Activated CD4-positive, alpha-beta T cell treated with anti-CD3 and anti-CD28 coated beads for 1 hour (primary cell): Measurements from ENCODE around the gene RRP7A.
A peak's percentile ranks its signal among the peaks of the same experiment; 100 is the strongest.
"Not testable (repeated sequence)": the region's sequence is repeated elsewhere in the genome, so short reads cannot be mapped to it uniquely, and the experiment has no call there.

ENCODE experiments used
- DNase-seq: peaks from one replicate; pipeline ENCODE4 v3.0.0-alpha.2; 2020

The RRP7A gene

DNA sequence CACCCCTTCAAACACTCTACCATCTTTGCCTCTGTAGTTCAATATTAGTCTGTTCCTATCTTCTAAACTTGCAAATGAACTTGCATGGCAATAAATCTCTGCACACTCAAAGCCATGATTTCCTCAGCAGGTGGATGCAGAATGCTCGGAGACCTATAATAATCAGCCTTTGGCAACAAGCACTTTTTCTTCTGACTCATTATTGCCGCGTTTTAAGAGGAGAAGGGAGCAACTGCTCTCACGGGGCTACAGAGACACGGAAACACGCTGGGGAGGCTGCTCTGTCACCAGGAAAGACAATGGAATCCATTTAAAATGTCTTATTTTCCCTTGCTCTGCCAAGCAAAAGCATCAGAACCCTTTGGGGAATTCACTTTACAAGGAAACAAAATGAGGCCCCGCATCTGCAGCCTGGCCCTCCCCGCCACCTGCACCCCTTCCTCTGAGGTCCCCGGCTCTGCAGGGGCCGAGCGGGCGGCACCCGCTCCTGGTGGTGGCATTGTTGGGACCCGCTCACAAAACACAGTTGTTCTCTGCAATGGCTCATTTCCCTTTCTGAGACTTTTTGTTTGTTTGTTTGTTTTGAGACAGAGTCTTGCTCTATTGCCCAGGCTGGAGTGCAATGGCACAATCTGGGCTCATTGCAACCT lies 15.6 kb upstream of the RRP7A start:
- DNase-seq: not testable (repeated sequence)

DNA sequence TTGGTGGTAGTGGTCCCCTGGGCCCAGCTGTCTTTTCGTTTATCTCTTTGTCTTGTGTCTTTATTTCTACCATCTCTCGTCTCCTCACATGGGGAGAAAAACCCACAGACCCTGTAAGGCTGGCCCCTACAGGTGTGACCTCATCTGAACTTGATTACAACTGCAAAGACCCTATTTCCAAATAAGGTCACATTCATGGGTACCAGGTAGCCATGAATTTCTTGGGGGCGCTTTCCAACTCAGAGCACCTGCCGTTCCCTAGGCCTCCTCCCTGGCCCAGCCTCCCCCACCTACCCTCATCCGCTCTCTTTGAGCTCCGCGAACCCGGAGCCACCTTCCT lies 14.0 kb upstream of the RRP7A start:
- DNase-seq: no peak

DNA sequence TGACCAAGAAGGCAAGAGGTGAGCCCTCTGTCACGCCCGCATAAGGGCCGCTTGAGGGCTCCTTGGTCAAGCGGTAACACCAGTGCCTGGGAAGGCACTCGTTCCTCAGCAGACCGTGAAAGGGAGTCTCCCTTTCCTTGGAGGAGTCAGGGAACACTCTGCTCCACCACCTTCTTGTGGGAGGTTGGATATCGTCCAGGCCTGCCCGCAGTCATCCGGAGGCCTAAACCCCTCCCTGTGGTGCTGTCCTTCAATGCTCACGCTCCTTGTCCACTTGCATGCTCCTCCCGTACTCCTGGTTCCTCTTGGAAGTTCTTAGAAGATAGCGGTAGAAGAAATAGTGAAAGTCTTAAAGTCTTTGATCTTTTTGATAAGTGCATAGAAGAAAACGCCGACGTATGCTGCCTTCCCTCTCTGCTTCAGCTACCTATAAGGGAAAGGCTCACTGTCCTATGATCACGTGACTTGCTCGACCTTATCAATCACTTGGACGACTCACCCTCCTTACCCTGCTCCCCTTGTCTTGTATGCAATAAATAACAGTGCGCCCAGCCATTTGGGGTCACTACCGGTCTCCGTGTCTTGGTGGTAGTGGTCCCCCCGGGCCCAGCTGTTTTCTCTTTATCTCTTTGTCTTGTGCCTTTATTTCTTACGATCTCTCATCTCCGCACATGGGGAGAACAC lies 11.9 kb upstream of the RRP7A start:
- DNase-seq: not testable (repeated sequence)

DNA sequence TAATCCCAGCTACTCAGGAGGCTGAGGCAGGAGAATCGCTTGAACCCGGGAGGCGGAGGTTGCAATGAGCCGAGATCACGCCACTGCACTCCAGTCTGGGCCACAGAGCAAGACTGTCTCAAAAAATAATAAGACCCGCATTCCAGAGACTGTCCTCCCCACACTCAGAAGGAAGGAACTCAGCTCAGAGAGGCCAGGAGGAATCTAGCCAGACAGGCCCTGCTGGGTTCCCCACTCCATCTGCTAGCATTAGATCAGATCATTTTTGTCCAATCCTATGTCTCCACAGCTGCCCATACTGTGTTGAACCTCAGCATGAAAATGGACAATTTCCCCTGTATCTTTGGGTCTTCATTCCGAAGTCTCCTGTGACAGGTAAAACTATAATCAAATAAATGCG lies 9.8 kb upstream of the RRP7A start:
- DNase-seq: not testable (repeated sequence)

DNA sequence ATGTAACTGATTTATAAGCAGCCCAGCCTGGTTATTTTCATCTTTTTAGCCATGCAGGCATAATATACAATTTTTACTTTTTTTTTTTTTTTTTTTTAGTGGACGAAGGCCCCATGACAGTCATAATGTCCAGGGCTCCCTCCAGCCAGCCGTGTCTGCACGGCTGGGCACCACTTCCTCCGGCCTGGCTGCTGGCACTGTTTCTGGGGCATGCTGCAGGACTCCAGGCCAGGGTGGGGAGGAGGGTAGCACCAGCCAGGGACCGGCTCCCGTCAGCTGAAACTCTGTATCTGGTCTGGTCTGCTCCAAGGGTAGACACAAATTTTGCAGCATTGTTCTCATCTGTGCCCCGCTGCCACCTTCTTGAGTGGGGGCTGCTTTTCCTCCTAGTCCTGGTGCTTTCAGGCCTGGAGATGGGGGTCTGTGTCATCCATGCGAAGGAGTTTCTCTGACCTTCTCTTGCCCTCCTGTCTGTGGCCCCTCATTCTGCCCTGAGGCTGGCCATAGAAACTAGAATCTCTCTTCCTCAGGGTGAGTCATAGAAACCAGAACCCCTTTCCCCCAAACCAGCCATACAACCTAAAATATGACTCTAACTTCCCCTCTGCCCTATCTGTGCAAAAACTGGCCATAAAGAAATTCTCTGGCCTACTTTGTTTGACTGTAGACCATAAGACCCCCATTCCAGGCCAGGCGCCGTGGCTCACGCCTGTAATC lies 9.2 kb upstream of the RRP7A start:
- no peak for DNase-seq

DNA sequence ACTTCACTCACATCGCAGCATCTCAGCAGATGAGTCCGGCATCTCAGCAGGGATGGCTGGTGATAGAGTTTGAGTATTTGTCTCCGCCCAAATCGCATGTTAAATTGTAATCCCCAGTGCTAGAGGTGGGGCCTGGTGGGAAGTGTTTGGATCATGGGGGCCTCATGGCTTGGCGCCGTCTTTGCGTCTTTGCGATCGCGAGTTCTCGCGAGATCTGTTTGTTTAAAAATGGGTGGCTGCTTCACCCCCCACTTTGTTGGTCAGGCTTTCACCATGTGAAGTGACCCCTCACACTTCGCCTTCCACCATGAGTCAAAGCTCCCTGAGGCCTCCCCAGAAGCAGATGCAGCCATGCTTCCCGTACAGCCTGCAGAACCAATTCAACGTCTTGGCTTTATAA lies 3.0 kb upstream of the RRP7A start:
- no peak for DNase-seq

DNA sequence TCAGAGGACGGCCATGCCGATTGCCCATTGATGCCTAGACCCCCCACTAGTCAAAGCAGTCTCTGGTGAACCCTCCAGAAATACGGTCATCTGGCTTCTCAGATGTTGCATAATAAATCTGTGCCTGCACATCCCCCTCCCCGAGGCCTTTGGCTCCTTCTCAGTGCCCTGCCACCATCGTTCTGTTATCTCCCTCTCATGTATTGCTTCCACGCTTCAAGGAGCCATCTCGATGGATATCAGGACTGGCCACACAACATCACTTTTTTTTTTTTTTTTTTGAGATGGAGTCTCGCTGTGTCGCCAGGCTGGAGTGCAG lies 1.6 kb upstream of the RRP7A start:
- no peak for DNase-seq

DNA sequence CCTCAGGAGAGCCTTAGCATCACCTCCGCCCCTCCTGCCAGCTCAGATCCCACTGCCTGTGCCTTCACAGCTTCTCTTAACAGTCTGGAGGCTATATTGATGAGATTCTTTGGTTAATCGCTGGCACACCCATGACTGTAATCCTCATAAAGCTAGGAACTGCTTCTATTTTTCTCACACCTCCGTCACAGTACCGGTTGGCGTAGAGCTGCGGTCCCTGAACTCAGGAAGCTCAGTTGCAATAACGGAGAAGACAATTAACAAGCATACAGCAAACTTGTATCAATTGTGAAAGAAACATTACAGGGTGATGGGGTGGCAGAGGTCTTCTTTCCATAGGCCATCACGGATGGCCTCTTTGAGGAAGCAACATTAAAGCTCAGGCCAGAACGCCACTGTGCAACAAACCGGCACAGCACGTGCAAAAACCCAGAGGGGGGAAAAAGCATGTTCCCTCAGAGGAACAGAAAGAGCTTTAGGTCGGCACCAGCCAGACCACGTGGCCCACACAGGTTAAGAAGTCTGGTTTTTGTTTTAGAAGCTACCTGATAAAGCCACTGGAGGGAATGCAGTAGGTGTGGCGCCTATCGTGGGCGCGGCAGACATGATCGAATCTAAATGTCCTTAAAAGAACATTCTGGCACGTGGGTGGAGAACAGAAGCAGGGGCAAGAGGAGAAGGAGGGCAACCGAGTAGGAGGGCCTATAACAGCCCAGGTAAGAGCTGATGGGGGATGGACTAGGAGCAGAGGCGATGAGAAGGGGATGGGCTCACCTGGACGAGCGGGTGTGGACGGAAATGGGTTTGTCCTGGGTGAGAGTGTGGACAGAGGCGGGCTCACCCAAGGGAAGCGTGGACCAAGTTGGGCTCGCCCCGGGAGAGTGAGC lies 715 bp downstream of the RRP7A start:
- not testable (repeated sequence) for DNase-seq

DNA sequence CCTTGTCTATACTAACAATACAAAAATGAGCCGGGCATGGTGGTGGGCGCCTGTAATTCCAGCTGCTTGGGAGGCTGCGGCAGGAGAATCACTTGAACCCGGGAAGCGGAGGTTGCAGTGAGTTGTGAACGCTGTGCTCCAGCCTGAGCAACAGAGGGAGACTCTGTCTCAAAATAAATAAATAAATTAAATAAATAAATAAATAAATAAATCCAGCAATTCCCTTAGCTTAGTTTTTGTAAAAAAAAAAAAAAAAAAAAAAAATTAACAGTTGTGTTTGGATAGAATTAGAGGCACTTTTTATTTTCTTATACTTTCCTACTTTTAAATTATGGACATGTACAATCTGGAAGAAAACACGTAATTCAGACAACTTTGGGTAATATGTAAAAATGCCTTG lies 2.5 kb downstream of the RRP7A start:
- not testable (repeated sequence) for DNase-seq

DNA sequence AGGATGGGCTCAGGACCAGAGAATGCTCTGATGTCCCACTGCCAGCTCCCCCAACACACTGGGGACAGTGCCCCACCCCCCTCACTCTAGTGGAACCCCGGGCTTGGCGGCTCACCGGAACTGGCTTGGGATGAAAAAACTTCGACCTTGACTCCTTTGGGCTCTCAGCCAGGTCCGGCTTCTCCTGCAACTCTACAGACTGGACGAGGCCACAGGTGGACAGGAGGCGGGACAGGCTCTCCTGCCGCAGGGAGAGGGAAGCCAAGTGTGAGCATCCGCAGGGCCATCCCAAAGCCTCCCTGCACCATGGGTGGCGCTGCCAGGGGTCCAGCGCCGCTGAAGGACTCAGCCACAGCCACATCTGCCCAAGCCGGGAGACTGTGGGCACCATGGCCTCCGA lies 3.7 kb downstream of the RRP7A start:
- DNase-seq: no peak

DNA sequence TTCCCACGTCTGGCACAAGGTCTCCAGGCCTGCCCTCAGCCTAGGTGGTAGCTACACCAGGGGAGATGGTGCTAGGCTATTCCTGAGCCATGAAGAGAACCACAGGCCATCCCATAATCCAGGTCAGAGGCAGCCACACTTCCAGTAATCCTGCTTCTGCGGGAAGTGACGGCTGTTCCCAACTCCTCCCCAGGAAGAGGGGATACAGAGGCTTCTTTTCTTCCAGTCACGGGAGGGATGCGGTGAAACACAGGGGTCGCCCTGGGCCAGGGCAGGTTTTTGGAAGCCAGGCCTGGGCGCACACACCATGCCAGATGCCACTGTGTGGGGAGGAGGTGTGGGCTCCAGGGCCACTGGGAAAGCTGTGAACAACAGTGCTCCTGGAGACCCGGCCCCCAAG lies 4.3 kb downstream of the RRP7A start:
- not testable (repeated sequence) for DNase-seq

DNA sequence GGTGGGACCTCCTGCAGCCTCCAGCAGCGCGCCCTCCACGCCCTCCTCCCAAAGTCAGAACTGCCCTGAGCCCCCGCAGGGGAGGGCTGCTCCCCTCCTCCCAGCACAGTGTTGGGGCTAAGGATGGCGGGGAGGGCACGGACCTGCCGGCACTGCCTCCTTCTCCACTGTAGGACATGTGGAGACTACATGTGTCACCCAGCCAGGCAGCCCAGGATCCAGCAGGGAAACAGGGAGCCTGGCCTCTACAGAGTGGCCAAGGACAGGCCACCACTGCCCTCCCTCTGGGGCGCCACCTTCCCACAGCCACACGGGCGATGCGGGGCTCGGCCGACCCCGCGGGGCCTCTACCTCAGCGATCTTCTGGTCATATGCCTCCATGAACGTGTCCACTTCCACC lies 5.3 kb downstream of the RRP7A start:
- not testable (repeated sequence) for DNase-seq

DNA sequence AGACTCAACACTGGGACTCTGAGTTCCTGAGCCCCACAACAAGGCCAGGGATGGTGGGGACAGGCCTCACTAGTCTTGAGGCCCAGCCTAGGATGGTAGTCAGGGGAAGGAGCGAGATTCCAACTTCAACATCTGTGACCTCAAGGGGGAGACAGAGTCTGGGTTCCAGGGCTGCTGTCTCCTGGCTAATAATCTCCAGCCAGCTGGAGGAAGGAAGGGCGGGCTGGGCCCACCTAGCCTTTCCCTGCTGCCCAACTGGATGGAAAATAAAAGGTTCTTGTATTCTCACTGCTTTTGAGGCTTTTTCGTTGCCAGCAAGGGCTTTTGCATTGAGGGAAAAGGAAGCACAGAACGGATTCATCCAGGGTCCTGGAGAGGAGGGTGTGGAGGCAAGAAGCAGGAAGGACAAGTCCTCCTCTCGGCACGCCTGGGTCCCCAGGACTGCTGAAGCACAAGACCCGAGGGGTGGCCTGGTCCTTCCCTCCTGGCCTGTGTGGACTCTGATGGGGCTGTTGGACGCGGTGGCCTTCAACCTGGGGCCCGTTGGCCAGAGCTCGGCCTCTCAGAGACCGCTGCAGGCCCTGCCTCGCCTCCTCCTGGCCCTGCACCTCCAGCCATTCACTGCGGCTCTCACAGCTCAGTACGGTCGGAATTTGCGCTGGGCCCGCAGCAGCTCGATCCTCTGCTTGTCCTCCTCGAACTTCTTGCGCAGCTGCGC lies 7.2 kb downstream of the RRP7A start:
- DNase-seq: not testable (repeated sequence)

DNA sequence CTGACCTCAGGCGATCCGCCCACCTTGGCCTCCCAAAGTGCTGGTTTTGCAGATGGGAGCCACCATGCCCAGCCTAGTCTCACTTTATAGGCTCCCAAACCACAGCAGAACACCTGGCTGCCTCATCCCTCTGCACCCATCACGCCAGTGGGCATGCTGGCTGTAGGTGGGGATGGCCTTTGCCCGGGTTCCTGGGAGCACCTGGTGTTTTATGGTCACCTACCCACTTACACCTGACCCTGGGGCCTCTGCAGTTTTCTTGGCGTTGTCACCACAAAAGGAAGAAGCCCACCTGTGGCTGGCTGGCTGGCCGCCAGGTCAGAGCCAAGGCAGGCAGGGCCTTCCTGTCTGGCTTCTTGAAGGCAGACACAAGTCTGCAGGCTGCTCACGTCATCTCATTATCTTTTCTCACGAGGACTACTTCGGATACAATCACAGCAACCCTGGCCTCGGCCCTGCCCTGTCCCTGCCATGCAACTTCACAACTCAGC lies 8.2 kb downstream of the RRP7A start:
- no peak for DNase-seq

DNA sequence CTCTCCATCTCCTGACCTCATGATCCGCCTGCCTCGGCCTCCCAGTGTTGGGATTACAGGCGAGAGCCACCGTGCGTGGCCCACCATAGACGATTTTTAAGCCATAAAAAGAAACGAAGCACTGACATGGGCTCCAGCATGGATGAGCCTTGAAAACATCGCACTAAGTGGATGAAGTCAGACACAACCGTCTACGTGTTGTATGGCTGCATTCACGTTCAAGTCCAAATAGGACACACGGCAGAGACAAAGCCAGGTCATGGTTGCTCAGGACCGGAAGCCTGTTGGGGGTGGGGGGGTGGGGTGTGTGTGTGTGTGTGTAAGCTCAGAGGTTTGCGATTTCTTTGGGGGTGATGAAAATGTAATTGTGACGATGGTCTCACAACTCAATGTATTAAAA lies 10.0 kb downstream of the RRP7A start:
- DNase-seq: no peak

DNA sequence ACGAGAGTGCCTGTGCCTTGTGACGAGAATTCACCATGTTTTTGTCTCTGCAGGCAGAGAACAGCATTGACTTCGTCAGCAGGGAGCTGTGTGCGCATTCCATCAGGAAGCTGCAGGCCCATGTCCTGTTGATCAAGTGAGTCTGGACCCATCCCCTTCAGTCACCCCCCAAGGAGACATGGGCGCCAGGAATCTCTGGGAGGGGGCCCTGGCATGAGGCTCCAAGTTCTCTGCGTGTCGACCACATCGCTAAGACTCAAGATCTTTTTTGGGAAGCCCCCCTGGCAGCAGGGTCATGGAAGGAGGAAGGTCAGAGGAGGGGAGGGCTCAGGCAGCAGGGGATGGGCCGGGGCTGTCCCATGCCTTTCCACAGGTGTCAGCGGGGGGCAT lies 10.6 kb downstream of the RRP7A start:
- DNase-seq: not testable (repeated sequence)

DNA sequence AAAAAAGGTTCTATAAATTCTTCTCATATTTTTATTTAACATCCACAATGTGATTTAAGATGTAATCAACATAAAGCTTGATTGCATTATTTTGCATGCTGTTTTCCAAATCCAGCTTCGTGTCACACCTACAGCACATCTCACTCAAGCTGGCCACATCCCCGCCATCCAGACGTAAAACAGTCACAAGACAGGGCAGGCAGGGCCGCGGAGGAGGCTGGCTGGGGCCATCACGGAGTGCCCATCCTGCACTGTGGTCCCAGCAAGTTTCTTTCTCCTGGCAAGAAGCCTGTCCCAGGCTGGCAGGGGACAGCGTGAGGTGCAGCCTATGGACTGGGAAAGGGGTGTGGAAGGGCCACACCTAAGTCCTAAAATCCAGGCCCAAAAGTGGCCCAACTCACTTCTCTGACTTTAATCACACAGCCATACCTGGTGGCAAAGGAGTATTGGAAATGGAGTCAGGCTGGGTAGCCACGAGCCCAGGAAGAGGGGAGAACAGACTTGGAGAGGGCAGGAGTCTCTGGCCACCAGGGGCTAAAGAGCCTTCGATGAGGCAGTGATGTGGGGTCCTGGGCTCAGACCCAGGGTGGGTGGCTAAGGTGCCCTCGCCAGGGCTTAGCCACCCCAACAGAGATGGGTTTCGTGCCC lies 11.1 kb downstream of the RRP7A start:
- not testable (repeated sequence) for DNase-seq

DNA sequence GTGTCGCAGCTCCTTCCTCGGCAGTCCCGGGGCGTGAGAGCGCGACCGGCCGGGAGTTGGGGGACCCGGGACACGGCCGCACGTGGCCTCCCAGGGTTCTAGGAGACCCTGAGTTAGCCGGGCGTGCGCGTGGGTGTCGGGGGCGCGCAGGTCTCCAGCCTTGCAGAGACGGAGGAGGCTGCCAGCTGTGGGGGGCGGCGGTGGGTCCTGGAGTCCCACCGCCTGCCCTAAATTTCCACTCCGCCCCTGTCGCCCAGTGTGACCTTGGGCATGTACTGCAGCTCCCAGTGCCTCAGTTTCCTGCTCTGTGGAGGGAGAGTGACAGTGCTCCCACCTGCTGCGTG lies 18.8 kb downstream of the RRP7A start:
- no peak for DNase-seq

DNA sequence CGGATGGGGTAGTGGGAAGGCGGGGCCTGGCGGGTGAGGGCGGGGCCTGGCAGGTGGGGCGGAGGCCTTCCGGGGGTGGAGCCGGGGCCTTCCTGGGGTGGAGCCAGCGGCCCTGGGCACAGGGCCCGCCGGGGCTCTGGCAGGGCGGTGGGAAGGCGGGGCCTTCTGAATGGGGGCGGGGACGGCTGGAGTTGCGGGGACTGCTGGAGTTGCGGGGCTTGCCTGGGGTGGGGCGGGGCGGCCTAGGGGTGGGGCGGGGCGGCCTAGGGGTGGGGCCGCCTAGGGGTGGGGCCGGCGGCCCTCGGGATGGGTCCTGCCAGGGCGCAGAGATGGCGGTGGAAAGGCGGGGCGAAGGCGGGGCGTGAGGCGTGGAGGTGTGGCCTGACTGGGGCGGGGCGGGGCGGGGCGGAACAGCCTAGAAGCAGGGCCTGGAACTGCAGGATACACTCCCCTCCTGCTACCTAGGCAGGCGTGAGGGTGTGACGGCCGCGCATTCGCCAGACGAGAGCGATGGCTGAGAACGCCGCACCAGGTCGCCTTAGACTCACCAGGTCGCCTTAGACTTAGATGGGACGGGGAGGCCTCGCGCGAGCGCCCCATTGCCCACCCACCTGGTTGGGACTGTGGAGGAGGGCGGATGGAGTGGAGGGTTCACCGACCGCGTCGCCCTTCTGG lies 19.3 kb downstream of the RRP7A start:
- DNase-seq: peak; percentile 76

DNA sequence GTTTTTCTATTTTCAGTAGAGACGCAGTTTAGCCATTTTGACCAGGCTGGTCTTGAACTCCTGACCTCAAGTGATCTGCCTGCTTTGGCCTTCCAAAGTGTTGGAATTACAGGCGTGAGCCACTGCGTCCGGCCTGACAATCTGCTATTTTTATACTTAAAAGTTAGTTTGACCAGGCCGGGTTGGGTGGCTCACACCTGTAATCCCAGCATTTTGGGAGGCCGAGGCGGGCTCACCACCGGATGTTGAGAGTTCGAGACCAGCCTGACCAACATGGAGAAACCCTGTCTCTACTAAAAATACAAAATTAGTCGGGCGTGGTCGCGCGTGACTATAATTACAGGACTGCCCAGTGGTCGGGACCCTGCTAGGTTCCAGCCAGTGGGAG lies 19.8 kb downstream of the RRP7A start:
- not testable (repeated sequence) for DNase-seq

DNA sequence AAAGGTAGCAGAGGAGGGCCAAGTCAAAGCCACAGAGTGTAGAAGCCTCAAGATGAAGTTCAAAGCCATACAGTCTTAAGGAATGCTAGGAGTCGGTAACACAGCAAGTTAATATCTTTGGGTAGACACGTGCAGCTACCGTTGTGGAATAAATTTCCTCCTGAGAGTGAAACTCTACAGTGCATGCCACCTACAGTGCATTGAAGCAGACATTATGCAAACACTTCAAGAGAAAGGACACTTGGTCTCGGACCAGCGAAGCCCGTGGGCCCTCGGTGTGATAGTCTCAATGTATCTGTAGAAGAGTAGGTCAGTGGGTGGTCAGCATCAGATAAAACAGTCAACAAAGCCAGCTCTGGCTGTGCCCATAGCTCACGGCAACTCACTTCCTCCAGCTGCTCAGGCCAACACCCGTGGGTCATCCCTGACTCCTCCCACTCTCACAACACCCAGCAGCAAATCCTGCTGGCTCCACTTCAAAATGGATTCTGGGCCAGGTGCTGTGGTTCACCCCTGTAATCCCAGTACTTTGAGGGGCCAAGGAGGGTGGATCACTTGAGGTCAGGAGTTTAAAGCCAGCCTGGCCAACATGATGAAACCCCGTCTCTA lies 24.0 kb downstream of the RRP7A start:
- DNase-seq: not testable (repeated sequence)
